Hepatocyte (in vitro differentiated cells): ENCODE results near the gene PNRC2.

Source experiments
- CTCF ChIP-seq: fragments of 200-600 bp; sonication (generic); IDR thresholded peaks from 2 replicates; pipeline ENCODE4 v1.5.1; 2016; ENCODE audit warnings: antibody characterized with exemption, mild to moderate bottlenecking; ENCODE audit not compliant: poor library complexity
- EZH2 ChIP-seq: fragments of 200-600 bp; sonication (generic); IDR thresholded peaks from 2 replicates; pipeline ENCODE4 v1.6.1; 2016; ENCODE audit warnings: antibody characterized with exemption, mild to moderate bottlenecking, borderline replicate concordance

GRCh38 chr1:23922321-23922943 lies 37.2 kb upstream of the PNRC2 start:
- TF ChIP-seq CTCF (no peak), EZH2 (no peak)
